Measurements from ENCODE around the gene C8G.

GRCh38 chr9:136973618-136974617 is 28.9 kb downstream of the C8G start:
- TF ChIP-seq CTCF (conservative IDR thresholded peaks at IDR 0.05; ENCODE audit: low read depth, low read length) (no peak), EZH2phosphoT487 (IDR thresholded peaks at IDR 0.05; ENCODE audit: borderline replicate concordance, low read length) (no peak), EZH2 (IDR thresholded peaks at IDR 0.05; ENCODE audit: low read length, unreplicated experiment) (no peak)

Data from PC-3 (cell line).